Neural cell (in vitro differentiated cells): ENCODE results near the gene INPP4B. TPM values are rescaled to one million over a fixed set of nuclear protein-coding genes. Genes with fewer than 3 reads are reported as not detected.

Source experiments
- H2AFZ ChIP-seq: fragments of 200-600, 300-800 bp; sonication (generic), shearing (Covaris generic); 2 replicates; pipeline ENCODE4 v1.6.0; 2014; ENCODE audit warnings: low read depth, mild to moderate bottlenecking, antibody characterized with exemption, low read length, moderate library complexity
- H3F3A ChIP-seq: fragments of 200-600 bp; shearing (Covaris generic); 2 replicates; pipeline ENCODE4 v1.6.1; 2016; ENCODE audit warnings: mild to moderate bottlenecking, moderate library complexity, mixed read lengths, antibody characterized with exemption, low read length; ENCODE audit not compliant: insufficient read depth, poor library complexity, severe bottlenecking
- H3K27ac ChIP-seq: fragments of 200-600, 300-800 bp; sonication (generic), shearing (Covaris generic); 2 replicates; pipeline ENCODE4 v1.5.1; 2014; ENCODE audit warnings: mild to moderate bottlenecking, low read length, moderate library complexity
- H3K27me3 ChIP-seq: fragments of 300-800, 200-600 bp; sonication (generic), shearing (Covaris generic); 2 replicates; pipeline ENCODE4 v1.6.0; 2014; ENCODE audit warnings: mild to moderate bottlenecking, low read depth, low read length, moderate library complexity; ENCODE audit not compliant: insufficient read depth
- H3K36me3 ChIP-seq: fragments of 300-800, 200-600 bp; sonication (generic), shearing (Covaris generic); 2 replicates; pipeline ENCODE4 v1.5.1; 2014; ENCODE audit warnings: mild to moderate bottlenecking, antibody characterized with exemption, low read length, moderate library complexity; ENCODE audit not compliant: insufficient read depth
- H3K4me2 ChIP-seq: fragments of 300-800, 200-600 bp; sonication (generic), shearing (Covaris generic); 2 replicates; pipeline ENCODE4 v1.6.0; 2014; ENCODE audit warnings: mild to moderate bottlenecking, low read length
- H3K4me3 ChIP-seq: fragments of 300-800, 200-600 bp; sonication (generic), shearing (Covaris generic); 2 replicates; pipeline ENCODE4 v1.5.1; 2014; ENCODE audit warnings: mild to moderate bottlenecking, low read length, moderate library complexity
- H3K79me2 ChIP-seq: fragments of 200-600 bp; shearing (Covaris generic); replicated peaks from 2 replicates; pipeline ENCODE4 v1.6.0; 2014; ENCODE audit warnings: mild to moderate bottlenecking, low read length, moderate library complexity; ENCODE audit not compliant: insufficient read depth
- H3K9ac ChIP-seq: fragments of 300-800, 200-600 bp; sonication (generic), shearing (Covaris generic); 2 replicates; pipeline ENCODE4 v1.6.1; 2016; ENCODE audit warnings: mild to moderate bottlenecking, low read length, mixed read lengths
- H3K9me2 ChIP-seq: fragments of 200-600 bp; shearing (Covaris generic); 2 replicates; pipeline ENCODE4 v1.6.1; 2016; ENCODE audit warnings: mild to moderate bottlenecking, low read length, mixed read lengths; ENCODE audit not compliant: insufficient read depth
- H3K9me3 ChIP-seq: fragments of 200-600, 300-800 bp; sonication (generic), shearing (Covaris generic); 2 replicates; pipeline ENCODE4 v1.6.1; 2016; ENCODE audit warnings: mild to moderate bottlenecking, mixed run types, low read length, moderate library complexity, mixed read lengths
- H4K20me1 ChIP-seq: fragments of 200-600 bp; shearing (Covaris generic); 2 replicates; pipeline ENCODE4 v1.6.1; 2016; ENCODE audit warnings: mild to moderate bottlenecking, mixed run types; ENCODE audit not compliant: insufficient read depth
- CTCF ChIP-seq: fragments of 450-650 bp; IDR thresholded peaks from 2 replicates; pipeline ENCODE4 v1.5.1; 2014; ENCODE audit warnings: antibody characterized with exemption, mild to moderate bottlenecking, moderate library complexity; ENCODE audit not compliant: poor library complexity, severe bottlenecking
- EP300 ChIP-seq: fragments of 450-650 bp; conservative IDR thresholded peaks from 2 replicates; pipeline ENCODE4 v1.6.1; 2014; ENCODE audit warnings: antibody characterized with exemption, mild to moderate bottlenecking, moderate library complexity; ENCODE audit not compliant: poor library complexity, severe bottlenecking
- EZH2 ChIP-seq: fragments of 200-600, 300-800 bp; shearing (Covaris generic), sonication (generic); IDR thresholded peaks from 2 replicates; pipeline ENCODE4 v1.6.1; 2014; ENCODE audit warnings: antibody characterized with exemption, low read length, borderline replicate concordance, mild to moderate bottlenecking; ENCODE audit not compliant: insufficient read depth, poor library complexity, severe bottlenecking
- MXI1 ChIP-seq: fragments of 450-650 bp; conservative IDR thresholded peaks from 2 replicates; pipeline ENCODE4 v1.6.1; 2014; ENCODE audit warnings: antibody characterized with exemption, mild to moderate bottlenecking; ENCODE audit not compliant: poor library complexity, severe bottlenecking
- POLR2AphosphoS5 ChIP-seq: IDR thresholded peaks from 2 replicates; pipeline ENCODE4 v1.6.1; 2012
- RAD21 ChIP-seq: fragments of 450-650 bp; conservative IDR thresholded peaks from 2 replicates; pipeline ENCODE4 v1.6.1; 2014; ENCODE audit warnings: antibody characterized with exemption, mild to moderate bottlenecking, moderate library complexity
- REST ChIP-seq: IDR thresholded peaks from 2 replicates; pipeline ENCODE4 v1.6.1; 2012; ENCODE audit warnings: borderline replicate concordance
- SMC3 ChIP-seq: fragments of 450-650 bp; conservative IDR thresholded peaks from 2 replicates; pipeline ENCODE4 v1.6.1; 2014; ENCODE audit warnings: antibody characterized with exemption, mild to moderate bottlenecking, moderate library complexity; ENCODE audit not compliant: poor library complexity
- TAF1 ChIP-seq: IDR thresholded peaks from 2 replicates; pipeline ENCODE4 v1.6.1; 2012; ENCODE audit warnings: low read depth
- polyA plus RNA-seq: library from polyadenylated mRNA; depleted of rRNA; stranded (reverse); fragments of >200 nt; gene quantifications from 2 replicates; pipeline ENCODE4 v1.2.3, GENCODE V29; 2014

Gene INPP4B
- polyA plus RNA-seq, 1 donor from 2014 or later: 0.30 TPM

- Histone ChIP-seq H4K20me1 (no peaks in the 10 kb centered on the region), H2AFZ (no peak overlapping the region), H3K9me2 (no peaks in the 10 kb centered on the region), H3K9ac (no peak overlapping the region), H3K79me2 (no peaks in the 10 kb centered on the region), H3K9me3 (no peaks in the 10 kb centered on the region), H3K36me3 (no peaks in the 10 kb centered on the region), H3K4me3 (no peak overlapping the region), H3K27me3 (no peaks in the 10 kb centered on the region), H3K27ac (no peak overlapping the region), H3K4me2 (no peak overlapping the region), H3F3A (no peaks in the 10 kb centered on the region)
- TF ChIP-seq CTCF: no peak
- TF ChIP-seq RAD21: no peak
- no peak for TF ChIP-seq REST
- TF ChIP-seq EP300: no peak
- no peak for TF ChIP-seq TAF1
- no peak for TF ChIP-seq POLR2AphosphoS5
- TF ChIP-seq SMC3: no peak
- no peak for TF ChIP-seq MXI1
- no peak for TF ChIP-seq EZH2
These were observed 830.1 kb downstream of the INPP4B start for GRCh38 chr4:142016031-142016430.

- Histone ChIP-seq H3K4me3 (no peak overlapping the region), H3K4me2 (no peak overlapping the region), H3F3A (no peaks in the 10 kb centered on the region), H3K9me2 (no peaks in the 10 kb centered on the region), H2AFZ (no peak overlapping the region), H3K79me2 (no peaks in the 10 kb centered on the region), H4K20me1 (no peaks in the 10 kb centered on the region), H3K27me3 (no peaks in the 10 kb centered on the region), H3K9me3 (no peaks in the 10 kb centered on the region), H3K27ac (no peak overlapping the region), H3K9ac (no peak overlapping the region), H3K36me3 (no peaks in the 10 kb centered on the region)
- TF ChIP-seq RAD21 (no peak), REST (no peak), EP300 (no peak), MXI1 (no peak), CTCF (no peak), TAF1 (no peak), POLR2AphosphoS5 (no peak), EZH2 (no peak), SMC3 (no peak)
These were observed 836.4 kb downstream of the INPP4B start for GRCh38 chr4:142009751-142010150.
